ENCODE results near the gene SERPINA3.

The SERPINA3 gene

DNA sequence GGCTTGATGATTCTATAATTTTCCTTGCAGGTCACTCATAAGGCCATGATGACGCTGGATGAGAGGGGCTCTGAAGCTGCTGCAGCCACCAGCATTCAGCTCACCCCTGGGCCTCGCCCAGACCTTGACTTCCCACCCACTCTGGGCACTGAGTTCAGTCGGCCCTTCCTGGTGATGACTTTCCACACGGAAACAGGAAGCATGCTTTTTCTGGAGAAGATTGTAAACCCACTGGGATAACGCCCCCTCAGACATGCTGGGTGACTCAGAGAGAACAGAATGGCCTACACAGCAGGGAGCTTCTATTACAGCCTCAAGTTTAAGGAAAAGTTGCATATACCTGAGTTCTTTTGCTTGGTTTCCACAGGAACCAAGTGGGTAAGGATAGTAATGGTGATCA lies 34.3 kb downstream of the SERPINA3 start:
- Histone ChIP-seq H3K4me3 (no peak overlapping the region), H3K27ac (no peak overlapping the region)

DNA sequence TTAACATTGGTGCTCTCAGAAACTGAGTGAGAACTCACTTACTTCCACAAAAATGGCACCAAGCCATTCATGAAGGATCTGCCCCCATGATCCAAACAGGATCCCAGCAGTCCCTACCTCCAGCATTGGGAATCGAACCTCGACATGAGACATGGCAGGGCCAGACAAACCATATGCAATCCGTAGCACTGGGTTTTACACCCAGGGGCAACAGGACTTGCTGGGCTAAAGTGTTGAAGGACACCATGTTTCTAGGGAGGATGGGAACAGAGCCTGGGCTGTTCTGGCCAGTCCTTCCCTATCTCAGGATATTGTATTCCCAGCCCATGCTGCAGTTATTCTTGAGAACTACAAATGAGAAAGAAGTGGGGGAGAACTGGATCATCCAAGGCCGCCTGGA lies 36.6 kb downstream of the SERPINA3 start:
- Histone ChIP-seq H3K27ac (no peak overlapping the region), H3K4me3 (no peak overlapping the region)

DNA sequence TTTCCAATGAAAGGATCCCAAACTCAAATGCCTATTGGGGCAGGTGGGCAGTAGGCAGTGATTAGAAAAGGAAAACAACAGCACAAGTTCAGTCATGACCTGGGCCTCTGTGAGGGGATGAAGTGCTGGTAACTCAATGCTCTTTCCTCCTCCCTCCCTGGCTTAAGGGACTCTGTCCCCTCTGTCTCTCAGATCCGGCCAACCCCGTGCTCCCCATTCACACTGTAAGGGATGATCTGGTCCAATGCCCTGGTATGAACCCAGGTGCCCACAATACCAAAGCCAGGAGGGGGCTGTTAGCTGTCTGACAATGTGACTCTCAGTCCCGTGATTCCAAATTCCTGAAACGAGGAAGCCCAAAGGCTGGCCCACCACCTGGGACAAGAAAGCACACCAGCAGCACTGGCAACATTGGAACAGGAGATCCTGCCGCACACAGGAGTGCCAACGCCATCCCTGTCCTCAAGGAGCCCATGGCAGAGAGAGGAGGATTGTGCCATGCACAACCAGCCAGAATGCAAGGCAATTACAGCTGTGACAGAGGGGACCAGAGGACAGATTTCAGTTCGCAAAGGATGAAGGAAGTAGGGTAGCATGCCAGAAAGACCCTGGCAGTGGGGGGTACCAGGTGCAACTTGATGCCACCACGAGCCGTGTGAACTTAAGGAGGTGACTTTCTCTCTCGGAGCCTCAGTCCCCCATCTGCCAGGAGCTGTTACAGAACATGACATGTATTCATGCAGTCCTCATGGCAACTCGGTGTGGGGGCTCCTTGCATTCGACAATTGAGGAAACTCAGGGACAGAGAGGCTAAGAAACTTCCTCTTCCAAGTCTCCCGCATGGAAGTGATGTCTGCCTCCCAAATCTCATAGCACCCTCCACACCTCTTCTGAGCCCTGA lies 37.6 kb downstream of the SERPINA3 start:
- H3K27ac ChIP-seq: no peak overlapping the region
- no peak overlapping the region for H3K4me3 ChIP-seq

DNA sequence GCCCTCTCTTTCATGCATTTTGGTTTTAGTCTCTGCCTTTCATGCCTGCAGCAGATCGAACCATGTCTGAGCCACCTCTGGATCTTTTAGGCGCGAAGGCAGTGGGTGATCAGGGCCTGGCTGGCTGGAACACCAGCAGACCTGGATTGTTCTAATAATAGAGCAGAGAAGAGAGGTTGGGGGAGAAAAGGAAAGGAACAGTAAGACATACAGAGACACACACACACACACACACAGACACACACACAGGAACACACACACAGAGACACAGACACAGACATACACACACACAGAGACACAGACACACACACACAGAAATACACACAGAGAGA lies 38.2 kb downstream of the SERPINA3 start:
- no peak overlapping the region for H3K4me3 ChIP-seq
- H3K27ac ChIP-seq: no peak overlapping the region

DNA sequence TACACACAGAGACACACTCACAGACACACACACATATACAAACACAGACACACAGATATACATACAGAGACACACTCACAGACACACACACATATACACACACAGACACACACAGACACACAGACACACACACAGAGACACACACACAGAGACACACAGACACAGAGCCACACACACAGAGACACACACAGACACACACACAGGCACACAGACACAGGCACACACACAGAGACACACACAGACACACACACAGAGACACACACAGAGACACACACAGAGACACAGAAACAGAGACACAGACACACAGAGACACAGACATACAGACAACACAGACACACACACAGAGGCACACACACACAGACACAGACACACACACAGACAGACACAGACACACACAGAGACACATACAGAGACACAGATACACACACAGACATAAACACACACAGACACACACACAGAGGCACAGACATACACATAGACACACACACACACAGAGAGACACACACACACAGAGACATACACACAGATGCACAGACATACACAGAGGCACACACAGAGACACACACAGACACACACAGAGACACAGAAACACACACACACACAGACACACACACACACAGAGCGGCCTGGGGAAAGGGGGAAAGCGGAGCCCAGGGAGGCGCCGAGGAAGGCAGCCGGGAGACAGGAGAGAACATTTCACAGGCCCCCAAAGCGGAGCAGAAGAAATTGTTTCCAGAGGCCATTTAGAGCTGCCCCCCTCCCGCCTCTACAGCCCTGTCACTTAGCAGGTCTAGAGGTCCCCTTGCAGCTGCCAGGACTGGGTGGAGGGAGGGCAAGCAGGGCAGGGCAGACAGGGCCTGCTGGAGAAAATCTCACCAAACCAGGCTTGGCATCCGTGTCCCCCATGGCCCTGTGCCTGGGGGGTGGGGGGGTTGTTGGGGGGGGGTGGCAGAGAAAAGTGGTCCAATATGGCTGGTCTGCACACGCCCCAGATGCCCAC lies 38.9 kb downstream of the SERPINA3 start:
- no peak overlapping the region for H3K27ac ChIP-seq

DNA sequence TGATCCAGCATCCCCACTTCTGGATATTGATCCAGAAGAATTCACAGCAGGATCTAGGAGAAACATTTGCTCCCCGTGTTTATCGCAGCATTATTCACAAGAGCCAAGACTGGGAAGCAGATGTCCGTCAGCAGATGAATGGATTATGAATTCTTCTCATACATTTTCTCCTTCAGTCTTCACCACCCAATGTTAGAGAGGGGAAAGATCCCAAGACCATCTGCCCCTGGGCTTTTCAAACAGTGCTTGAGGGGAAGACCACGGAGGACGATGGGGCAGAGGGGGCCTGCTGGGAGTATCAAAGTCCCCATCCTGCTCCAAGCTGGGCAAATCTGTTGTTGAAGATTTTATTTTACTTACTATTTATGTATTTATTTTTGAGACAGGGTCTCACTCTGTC lies 41.1 kb downstream of the SERPINA3 start:
- Histone ChIP-seq H3K4me3 (no peak overlapping the region), H3K27ac (no peak overlapping the region)

More for the DNA sequence above, 38.9 kb downstream of the SERPINA3 start:
- no peak overlapping the region for H3K4me3 ChIP-seq

DNA sequence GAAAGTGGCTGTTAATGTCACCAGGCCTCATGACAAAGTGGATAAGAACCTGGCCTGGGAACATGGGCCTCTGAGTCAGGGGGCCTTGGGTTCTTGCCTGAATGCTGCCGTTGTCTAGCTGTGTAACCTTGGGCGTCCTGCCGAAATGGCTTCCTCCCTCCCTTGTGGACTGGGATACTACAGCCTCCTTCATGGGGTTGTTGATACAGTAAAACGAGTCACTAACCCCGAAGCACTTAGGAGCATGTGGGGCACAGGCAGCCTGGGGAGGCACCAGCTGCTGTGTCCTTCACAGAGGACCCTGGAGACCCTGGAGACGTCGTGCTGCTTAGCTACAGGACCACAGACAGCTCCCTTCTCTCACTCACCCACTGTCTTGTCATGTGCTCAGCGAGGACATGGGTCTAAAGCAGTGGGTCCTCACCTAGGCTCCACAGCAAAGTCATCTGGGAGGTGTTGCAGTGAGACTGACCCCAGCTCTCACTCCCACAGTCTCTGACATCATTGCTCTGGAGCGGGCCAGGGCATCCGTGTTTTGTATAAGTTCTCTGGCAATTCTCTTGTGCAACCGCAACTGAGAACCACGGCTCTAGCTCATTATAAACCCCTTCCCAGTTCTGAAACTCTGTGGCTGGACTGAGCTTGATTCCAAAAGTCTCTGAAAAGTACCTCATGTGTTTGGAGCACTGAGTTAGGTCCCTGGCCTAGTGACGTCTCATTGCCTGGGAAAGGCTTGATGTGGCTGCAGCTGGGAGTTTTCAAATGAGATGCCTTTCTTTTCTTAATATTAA lies 42.1 kb downstream of the SERPINA3 start:
- H3K27ac ChIP-seq: no peak overlapping the region
- no peak overlapping the region for H3K4me3 ChIP-seq

DNA sequence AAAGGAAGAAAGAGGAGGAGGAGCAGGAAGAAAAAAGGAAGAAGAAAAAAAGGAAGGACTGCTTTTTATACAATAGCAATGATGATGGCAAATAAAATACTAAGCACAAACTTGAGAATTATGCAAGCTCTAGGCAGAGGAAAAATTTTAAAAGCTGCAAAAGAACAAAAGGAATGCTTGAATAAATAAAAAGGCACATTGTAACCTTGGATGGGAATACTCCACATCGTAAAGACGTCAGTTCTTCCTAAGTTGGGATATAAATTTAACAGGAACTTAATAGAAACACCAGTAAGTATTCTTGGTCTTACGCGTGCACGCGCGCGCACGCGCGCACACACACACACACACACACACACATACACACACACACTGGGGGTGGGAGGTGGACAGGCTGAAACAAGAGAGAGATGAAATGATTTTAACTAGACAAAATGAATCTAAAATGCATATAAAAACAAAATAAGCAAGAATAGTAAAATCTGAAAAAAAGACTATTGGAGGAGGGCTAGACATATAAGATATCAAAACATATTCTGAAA lies 43.0 kb downstream of the SERPINA3 start:
- no peak overlapping the region for H3K27ac ChIP-seq
- H3K4me3 ChIP-seq: no peak overlapping the region

DNA sequence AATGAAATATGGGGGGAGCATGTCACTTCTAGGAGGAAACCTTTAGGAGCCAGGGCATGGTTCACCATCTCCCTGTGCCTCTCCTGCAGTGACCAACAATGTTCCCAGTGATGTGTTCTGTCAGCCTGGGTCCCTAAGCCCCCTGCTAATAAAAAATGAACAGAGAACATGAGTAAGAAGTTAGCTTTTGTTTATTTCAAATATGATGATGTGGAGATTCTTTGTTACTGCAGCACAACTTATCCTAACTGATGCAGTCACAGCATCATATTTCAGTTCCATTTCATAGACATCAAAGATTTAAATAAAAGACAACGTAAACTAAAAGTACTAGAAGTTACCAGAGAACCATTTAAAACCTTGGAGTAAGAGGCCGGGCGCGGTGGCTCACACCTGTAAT lies 43.9 kb downstream of the SERPINA3 start:
- H3K4me3 ChIP-seq: no peak overlapping the region
- H3K27ac ChIP-seq: no peak overlapping the region

DNA sequence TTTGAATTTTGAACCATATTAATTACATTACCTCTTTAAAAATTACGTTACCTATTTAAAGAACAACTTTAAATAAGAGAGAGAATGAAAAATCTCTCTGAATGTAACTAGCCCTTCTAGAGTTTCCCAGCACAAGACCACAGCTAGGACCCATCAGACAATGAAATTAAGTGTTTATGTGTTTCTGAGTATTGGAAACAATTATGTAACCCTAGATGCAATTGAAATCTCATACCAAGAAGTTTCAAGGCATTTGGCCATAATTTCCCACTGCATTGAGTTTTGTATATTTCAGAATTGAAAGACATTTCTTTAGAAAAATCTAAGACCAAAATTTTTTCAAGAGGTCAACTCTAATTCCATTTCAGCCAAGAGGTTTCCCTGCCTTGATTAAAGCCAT lies 47.1 kb downstream of the SERPINA3 start:
- peak overlapping the region in 10 of 21 experiments; percentile 4 to 75 (median 58) for H3K27ac ChIP-seq
- no peak overlapping the region for H3K4me3 ChIP-seq

DNA sequence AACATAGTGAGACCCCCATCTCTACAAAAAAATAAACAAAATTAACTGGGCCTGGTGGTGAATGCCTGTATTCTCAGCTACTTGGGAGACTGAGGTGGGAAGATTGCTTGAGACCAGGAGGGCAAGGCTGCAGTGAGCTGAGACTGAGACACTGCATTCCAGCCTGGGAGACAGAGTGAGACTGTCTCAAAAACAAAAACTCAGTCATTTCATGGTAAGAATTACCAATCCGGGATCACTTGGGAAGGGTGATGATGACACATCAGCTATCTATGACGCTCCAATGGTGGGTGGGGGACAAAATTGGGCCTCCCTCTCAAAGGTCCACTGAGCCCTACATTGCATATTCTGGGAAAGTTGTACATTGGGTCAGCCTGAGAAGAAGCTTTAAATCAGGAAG lies 47.7 kb downstream of the SERPINA3 start:
- H3K4me3 ChIP-seq: no peak overlapping the region
- peak overlapping the region in 14 of 21 experiments; percentile 4 to 75 (median 55) for H3K27ac ChIP-seq

DNA sequence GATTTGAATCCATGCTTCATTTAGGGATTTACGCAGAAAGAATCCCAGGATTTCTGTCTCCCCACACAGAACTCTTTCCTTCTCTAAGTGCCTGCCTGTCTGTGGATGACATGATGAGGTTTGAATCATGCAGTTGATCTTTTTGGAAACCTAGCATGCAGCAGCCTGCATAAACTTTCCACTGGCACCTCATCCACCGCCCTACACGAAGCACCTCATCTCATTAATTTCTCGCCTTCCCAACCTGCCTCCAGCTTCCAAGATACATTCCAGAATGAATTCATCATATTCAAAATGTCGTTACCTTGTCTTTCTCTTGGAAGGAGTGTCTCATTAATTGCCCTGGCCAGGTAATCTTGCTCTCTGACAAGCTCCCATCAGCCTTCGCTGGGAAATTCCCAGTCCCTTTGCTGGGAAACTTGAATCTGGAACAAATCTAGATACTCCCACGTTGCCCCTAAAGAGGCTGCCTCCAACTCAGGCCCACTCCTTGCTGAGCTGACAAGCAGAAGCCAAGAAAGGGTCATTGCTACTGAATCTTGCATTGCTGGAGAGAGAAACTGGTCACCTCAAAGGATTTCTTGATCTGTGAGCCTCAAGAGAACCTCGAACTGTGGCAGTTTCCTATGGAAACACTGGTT lies 48.2 kb downstream of the SERPINA3 start:
- Histone ChIP-seq H3K4me3 (no peak overlapping the region), H3K27ac (peak overlapping the region in 15 of 21 experiments; percentile 4 to 84 (median 52))

DNA sequence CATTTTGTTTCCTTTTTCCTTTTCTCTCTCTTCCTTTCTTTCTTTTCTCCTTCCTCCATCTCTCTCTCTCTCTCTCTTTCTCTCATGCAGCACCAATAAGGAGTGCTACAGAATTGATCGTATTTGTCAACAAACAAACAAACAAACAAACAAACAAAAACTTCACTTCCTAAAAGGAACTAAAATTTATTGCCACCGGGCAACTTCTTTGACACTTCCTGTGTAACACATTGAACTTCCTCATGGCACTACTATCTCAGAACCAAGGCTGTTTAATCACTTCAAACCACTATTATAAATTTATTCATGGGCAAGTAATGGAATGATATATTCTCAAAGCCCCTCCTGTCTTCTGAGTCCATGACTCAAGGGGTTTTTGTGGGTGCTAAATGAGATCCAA lies 51.3 kb downstream of the SERPINA3 start:
- no peak overlapping the region for H3K27ac ChIP-seq

DNA sequence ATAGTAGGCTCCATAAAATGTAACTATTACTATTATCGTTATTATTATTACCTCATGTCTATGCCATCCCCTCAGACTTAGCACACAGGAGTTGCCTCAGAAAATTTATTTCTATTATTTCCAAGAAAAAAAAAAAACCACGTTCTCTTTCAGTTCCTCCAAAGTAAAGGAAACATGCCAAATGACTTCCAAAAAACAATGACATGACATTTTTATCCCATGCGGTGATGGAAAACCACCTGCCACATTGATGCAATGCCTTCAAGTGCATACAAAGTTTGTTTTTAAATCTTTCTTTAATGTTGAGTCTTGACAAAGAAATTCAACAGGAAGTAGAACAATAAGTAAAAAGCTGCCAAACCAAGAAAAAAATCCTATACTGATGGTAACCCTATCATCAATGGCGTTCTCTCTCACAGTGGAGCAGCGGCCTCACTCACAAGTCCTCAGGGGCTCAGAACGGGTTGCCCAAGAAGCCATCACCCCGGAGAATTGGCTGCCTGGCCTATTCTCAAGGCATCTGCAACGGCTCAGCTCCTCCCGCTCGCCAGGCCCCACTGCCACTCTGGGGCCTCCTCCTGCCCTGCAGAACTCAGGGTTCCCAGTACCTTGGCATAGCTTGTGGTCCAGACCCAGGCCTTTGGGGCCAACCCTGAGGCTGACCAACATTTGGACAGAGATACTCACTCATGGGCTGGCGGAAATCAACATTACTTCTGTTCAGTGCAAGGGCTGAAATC lies 51.9 kb downstream of the SERPINA3 start:
- Histone ChIP-seq H3K27ac (peak overlapping the region in 2 of 21 experiments; percentile 15 to 19), H3K4me3 (no peak overlapping the region)

More for the DNA sequence above, 51.3 kb downstream of the SERPINA3 start:
- H3K4me3 ChIP-seq: no peak overlapping the region

DNA sequence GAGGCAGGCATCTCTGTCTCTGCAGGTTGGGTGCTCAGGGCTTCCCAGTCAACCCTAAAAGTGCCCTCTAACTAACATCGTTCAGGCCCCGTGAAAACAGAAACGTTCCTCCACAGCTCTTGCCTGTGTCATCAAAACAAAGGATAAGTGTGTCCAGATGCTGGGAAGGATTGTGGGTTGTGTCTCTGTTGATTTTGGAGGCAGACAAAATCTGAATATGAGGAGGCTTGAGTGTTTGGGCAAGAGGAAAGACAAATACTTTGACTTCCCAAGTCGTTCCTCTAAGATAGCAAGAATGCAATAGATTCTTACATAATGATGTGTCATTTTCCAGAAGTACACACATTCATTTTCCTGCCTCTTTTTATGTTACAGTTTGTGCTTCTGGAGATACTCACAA lies 52.9 kb downstream of the SERPINA3 start:
- no peak overlapping the region for H3K4me3 ChIP-seq
- no peak overlapping the region for H3K27ac ChIP-seq

DNA sequence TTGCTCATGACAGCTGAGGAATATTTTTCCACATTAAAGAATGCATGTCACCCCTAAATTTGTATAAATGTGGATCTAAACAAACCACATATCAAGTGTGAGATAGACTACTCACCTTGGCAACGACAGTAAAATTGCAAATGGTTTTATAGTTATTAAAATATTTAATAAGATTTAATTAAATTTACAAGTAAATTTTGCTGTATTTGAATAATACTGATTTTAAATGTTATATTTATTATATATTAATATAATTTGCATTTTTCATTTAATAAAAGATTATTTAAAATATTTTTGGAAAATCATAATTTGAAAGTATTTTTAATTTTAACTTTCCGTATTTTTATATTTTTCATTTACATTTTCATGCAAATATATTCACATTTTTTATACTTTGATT lies 53.4 kb downstream of the SERPINA3 start:
- H3K27ac ChIP-seq: no peak overlapping the region
- no peak overlapping the region for H3K4me3 ChIP-seq

DNA sequence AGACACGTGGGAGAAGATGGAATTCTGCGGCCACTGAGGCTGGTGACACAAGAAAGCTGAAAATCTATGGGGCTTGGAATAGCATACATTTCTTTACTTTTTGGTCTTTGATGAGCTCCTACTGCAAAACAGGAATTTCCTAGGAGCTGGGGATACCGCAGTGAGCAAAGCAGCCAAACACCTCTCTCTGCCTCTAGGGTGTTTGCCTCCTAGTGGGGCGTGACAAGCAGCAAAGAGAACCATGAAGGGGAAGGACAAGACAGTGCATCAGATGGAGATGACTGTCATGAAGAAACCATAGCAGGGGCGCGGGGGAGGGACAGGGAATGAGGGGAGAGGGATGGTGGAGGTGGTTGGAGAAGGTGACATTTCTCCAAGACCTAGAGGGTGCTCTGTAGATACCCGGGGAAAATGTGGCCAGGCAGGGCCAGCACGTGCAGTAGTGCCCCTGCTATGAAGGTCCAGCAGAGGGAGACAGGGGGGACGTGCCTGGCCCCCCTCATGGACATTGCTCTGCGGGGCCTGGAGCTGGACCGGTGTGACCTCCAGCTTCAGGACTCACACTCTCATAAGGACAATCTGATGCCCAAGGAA lies 58.6 kb downstream of the SERPINA3 start:
- H3K4me3 ChIP-seq: no peak overlapping the region
- H3K27ac ChIP-seq: no peak overlapping the region

DNA sequence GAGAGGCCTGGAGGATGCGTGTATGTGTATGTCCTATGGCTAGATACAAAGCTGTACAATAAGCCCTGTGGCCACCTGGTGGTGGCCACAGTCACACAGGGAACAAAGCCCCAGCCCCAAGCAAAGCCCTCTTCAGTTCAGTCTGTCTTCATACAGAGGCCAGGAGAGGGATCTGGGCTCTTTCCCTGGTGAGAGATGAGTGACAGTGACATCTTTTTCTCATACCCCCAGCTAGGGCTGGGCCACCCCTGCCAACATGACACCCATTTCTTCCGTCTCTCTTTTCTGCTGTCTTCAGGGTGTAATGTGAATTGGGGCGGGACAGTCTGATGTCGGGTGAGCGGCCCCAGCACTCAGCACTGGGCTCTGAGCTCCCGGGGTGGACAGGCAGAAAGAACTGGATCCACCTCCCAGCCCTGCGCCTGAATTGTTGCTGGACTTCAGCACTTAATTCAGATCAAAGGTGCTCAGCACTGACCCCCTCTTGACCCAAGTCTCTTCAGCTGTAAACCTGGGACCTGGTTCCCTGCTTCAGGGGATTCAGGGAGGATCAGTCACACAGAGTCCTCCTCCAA lies 59.8 kb downstream of the SERPINA3 start:
- no peak overlapping the region for H3K4me3 ChIP-seq

More for the DNA sequence above, 59.8 kb downstream of the SERPINA3 start:
- H3K27ac ChIP-seq: no peak overlapping the region

All from skin epidermis (tissue), 12 donors.